Astrocyte of the cerebellum (primary cell): ENCODE results near the gene RPL21.

Experiments
- DNase-seq: peaks from one replicate; pipeline ENCODE4 v3.0.0-alpha.2; 2011; ENCODE audit warnings: low read depth
- H3K4me3 ChIP-seq: 2 replicates; pipeline ENCODE4 v1.5.1; 2011; ENCODE audit warnings: mild to moderate bottlenecking, low read depth, low read length, moderate library complexity
- in situ Hi-C: cut with HindIII; loops from 2 replicates; pipeline ENCODE4 v1.10.0; 2017; ENCODE audit warnings: low sequenced_read_pairs
- TF ChIP-seq, protein P1 (sequence below): IDR thresholded peaks from 2 replicates; pipeline ENCODE4 v1.5.1; 2012; ENCODE audit warnings: low read length, low read depth, moderate library complexity, mild to moderate bottlenecking; ENCODE audit errors: missing control alignments

The RPL21 gene

DNA sequence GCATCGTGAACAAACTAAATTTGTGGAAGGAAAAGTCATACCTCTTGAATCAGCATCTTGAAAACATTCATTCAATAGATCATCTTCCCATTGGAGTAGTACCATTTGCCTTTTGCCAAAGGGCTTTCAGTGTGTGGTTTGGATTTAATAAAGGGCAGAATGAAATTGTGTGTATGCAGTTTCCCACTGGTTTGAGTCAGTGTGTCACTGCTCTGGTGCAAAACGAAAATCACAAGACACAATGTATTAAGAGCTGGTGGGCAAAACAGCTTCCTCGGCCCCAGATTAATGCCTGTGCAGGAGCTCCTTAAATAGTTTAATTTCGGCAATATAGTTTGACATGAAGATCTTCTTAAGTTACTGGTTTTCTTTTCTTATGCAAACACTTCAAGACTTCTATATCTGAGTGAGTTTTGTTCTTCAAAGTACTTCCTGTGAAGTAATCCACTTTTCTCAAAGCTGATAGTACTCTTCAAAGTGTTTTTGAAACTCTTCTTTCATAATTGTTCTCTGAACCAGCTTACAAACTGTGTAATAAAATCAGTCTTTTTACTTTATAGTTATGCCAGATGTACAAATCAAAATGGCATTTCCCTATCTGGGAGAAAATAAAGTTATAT, 51.4 kb downstream of the RPL21 start:
- in situ Hi-C loops, result no loop called here
- no peak for DNase-seq
- H3K4me3 ChIP-seq, result no peak overlapping the region
- TF ChIP-seq, protein P1, sequence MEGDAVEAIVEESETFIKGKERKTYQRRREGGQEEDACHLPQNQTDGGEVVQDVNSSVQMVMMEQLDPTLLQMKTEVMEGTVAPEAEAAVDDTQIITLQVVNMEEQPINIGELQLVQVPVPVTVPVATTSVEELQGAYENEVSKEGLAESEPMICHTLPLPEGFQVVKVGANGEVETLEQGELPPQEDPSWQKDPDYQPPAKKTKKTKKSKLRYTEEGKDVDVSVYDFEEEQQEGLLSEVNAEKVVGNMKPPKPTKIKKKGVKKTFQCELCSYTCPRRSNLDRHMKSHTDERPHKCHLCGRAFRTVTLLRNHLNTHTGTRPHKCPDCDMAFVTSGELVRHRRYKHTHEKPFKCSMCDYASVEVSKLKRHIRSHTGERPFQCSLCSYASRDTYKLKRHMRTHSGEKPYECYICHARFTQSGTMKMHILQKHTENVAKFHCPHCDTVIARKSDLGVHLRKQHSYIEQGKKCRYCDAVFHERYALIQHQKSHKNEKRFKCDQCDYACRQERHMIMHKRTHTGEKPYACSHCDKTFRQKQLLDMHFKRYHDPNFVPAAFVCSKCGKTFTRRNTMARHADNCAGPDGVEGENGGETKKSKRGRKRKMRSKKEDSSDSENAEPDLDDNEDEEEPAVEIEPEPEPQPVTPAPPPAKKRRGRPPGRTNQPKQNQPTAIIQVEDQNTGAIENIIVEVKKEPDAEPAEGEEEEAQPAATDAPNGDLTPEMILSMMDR, result no peak

DNA sequence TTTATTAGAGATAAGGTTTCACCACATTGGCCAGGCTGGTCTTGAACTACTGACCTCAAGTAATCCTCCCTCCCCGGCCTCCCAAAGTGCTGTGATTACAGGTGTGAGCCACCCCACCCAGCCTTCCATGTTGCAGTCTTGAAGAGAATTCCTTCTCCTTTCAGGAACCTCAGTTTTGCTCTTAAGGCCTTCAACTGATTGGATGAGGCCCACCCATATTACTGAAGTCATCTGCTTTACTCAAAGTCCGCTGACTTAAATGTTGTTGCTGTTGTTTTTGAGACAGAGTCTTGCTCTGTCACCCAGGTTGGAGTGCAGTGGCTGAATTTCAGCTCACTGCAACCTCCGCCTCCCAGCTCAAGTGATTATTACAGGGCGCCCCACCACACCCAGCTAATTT, 52.7 kb downstream of the RPL21 start:
- no peak for DNase-seq
- in situ Hi-C loops, result no loop called here

GRCh38 chr13:27304611-27305010, 53.3 kb downstream of the RPL21 start:
- DNase-seq, result no peak
- H3K4me3 ChIP-seq, result no peak overlapping the region
- in situ Hi-C loops, result no loop called here
- TF ChIP-seq, protein P1, result no peak

More for the DNA sequence above, 52.7 kb downstream of the RPL21 start:
- H3K4me3 ChIP-seq, result no peak overlapping the region
- TF ChIP-seq, protein P1, result no peak
